GM23248 (cell line): Measurements from ENCODE around the gene GZMH. TPM values are rescaled to one million over a fixed set of nuclear protein-coding genes. Genes with fewer than 3 reads are reported as not detected.
A peak's percentile ranks its signal among the peaks of the same experiment; 100 is the strongest.
"Not testable (repeated sequence)": the region's sequence is repeated elsewhere in the genome, so short reads cannot be mapped to it uniquely, and the experiment has no call there.

Source experiments
- DNase-seq: peaks from one replicate; pipeline ENCODE4 v3.0.0-alpha.2; 2015
- H2AFZ ChIP-seq: fragments of 200-600 bp; sonication (generic); 2 replicates; pipeline ENCODE4 v1.6.1; 2016; ENCODE audit warnings: antibody characterized with exemption
- H3F3A ChIP-seq: fragments of 200-600 bp; sonication (generic); 2 replicates; pipeline ENCODE4 v1.6.1; 2016; ENCODE audit warnings: mild to moderate bottlenecking, antibody characterized with exemption, mixed run types; ENCODE audit not compliant: insufficient read depth
- H3K27ac ChIP-seq: fragments of 200-600 bp; sonication (generic); 2 replicates; pipeline ENCODE4 v1.5.1; 2016; ENCODE audit warnings: mild to moderate bottlenecking
- H3K27me3 ChIP-seq: fragments of 200-600 bp; sonication (generic); replicated peaks from 2 replicates; pipeline ENCODE4 v1.6.1; 2016; ENCODE audit warnings: mild to moderate bottlenecking; ENCODE audit not compliant: insufficient read depth
- H3K36me3 ChIP-seq: fragments of 200-600 bp; sonication (generic); 2 replicates; pipeline ENCODE4 v1.6.1; 2016; ENCODE audit warnings: low read depth, mild to moderate bottlenecking
- H3K4me1 ChIP-seq: fragments of 200-600 bp; sonication (generic); 2 replicates; pipeline ENCODE4 v1.6.1; 2016; ENCODE audit warnings: mild to moderate bottlenecking; ENCODE audit not compliant: insufficient read depth
- H3K4me2 ChIP-seq: fragments of 200-600 bp; sonication (generic); one replicate; pipeline ENCODE4 v1.6.1; 2016; ENCODE audit warnings: mild to moderate bottlenecking; ENCODE audit not compliant: unreplicated experiment
- H3K4me3 ChIP-seq: fragments of 200-600 bp; sonication (generic); 2 replicates; pipeline ENCODE4 v1.5.1; 2016; ENCODE audit warnings: mild to moderate bottlenecking
- H3K79me2 ChIP-seq: fragments of 200-600 bp; sonication (generic); 2 replicates; pipeline ENCODE4 v1.6.1; 2016; ENCODE audit warnings: mild to moderate bottlenecking; ENCODE audit not compliant: insufficient read depth
- H3K9ac ChIP-seq: fragments of 200-600 bp; sonication (generic); 2 replicates; pipeline ENCODE4 v1.6.1; 2016; ENCODE audit warnings: mild to moderate bottlenecking
- H3K9me2 ChIP-seq: fragments of 200-600 bp; sonication (generic); 2 replicates; pipeline ENCODE4 v1.6.1; 2016; ENCODE audit warnings: mixed run types, mild to moderate bottlenecking, moderate library complexity; ENCODE audit not compliant: insufficient read depth
- H3K9me3 ChIP-seq: fragments of 200-600 bp; sonication (generic); one replicate; pipeline ENCODE4 v1.6.1; 2017; ENCODE audit warnings: low read depth
- H4K20me1 ChIP-seq: fragments of 200-600 bp; sonication (generic); 2 replicates; pipeline ENCODE4 v1.6.0; 2016; ENCODE audit not compliant: insufficient read depth
- EZH2 ChIP-seq: fragments of 200-600 bp; sonication (generic); IDR thresholded peaks from 2 replicates; pipeline ENCODE4 v1.6.1; 2018; ENCODE audit warnings: antibody characterized with exemption, mild to moderate bottlenecking; ENCODE audit not compliant: insufficient read depth, poor library complexity, severe bottlenecking
- EZH2phosphoT487 ChIP-seq: fragments of 200-600 bp; sonication (generic); IDR thresholded peaks from 2 replicates; pipeline ENCODE4 v1.6.1; 2018; ENCODE audit warnings: antibody characterized with exemption, moderate library complexity, mild to moderate bottlenecking, low read depth; ENCODE audit not compliant: insufficient read depth
- WGBS, 2 experiments: methylation state at CpG; one replicate each; pipeline ENCODE4 v1.1.6; 2015 to 2017; ENCODE audit warnings: low lambda C conversion rate in 2 of 2, low coverage in 1 of 2; ENCODE audit errors: missing lambda C conversion rate in 2 of 2; 5-methylcytosine and 5-hydroxymethylcytosine counted together
- in situ Hi-C: fragments of 300-500 bp; cut with MboI; formaldehyde crosslinking; loops from 2 replicates; pipeline ENCODE4 v1.15.0; 2020
- polyA plus RNA-seq: library from polyadenylated mRNA; unstranded; fragments of >200 nt; fragmentation: Nextera tagmentation; extraction: Ambion mirVana; gene quantifications from 2 replicates; pipeline ENCODE4 v1.2.1, GENCODE V29; 2016
- total RNA-seq: library from RNA; depleted of rRNA; stranded (reverse); fragments of >200 nt; shearing (Covaris generic); gene quantifications from 2 replicates; pipeline ENCODE4 v1.2.3, GENCODE V29; 2014

Gene GZMH
- total and polyA plus RNA-seq, 2 experiments from 2014 or later, result not detected

DNA sequence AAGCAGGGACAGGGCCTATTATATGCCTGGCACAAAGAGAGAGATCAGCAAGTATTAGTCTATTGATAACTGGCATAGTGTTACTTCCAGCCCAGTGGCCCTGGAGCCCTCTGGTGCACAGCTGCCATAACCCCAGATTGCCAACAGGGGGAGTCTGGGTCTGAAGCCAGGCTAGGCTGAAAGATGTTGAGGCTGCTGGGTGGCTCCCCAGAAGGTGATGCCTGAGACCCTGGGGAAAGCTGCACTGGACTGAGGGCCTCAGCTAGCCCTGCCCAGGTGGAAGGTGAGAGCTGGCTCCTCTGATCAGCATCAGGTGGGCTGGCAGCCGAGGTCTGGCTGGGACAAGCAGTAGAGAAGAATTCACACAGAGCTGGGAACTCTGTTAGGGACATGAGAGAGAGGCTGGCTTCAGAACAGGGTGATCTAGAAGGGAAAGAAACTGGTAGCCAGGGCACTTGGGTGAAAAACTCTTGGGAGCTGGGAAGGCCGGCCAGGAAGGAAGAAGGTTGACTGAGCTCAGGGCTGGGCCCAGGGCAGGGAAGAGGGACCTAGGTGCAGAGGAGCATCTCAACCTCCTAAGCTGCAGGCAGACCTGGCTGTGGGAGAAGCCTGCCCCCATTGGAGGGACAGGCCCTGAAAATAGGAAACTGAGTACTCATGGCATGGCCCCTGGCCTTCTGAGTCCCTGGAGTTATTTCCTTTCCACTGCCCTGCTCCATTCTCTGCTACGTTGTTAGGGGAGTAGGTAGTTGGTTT is 3.9 kb downstream of the GZMH start:
- no peaks in the 10 kb centered on the region for H3K27me3 ChIP-seq
- DNase-seq, result peak; percentile 40
- no peaks in the 10 kb centered on the region for H3K4me1 ChIP-seq
- in situ Hi-C loops, result no loop called here
- no peaks in the 10 kb centered on the region for H3K79me2 ChIP-seq
- H3K4me3 ChIP-seq, result no peak overlapping the region
- H4K20me1 ChIP-seq, result no peaks in the 10 kb centered on the region
- no peaks in the 10 kb centered on the region for H3K9me3 ChIP-seq
- H2AFZ ChIP-seq, result no peak overlapping the region
- no peak overlapping the region for H3K9ac ChIP-seq
- H3F3A ChIP-seq, result no peaks in the 10 kb centered on the region
- no peak overlapping the region for H3K27ac ChIP-seq
- H3K4me2 ChIP-seq, result no peak overlapping the region
- TF ChIP-seq EZH2phosphoT487 (no peak), EZH2 (no peak)
- no peaks in the 10 kb centered on the region for H3K9me2 ChIP-seq
- H3K36me3 ChIP-seq, result no peaks in the 10 kb centered on the region
- WGBS, 2 experiments, result 9 to 14% methylated on average over 3 of the region's 3 CpGs

DNA sequence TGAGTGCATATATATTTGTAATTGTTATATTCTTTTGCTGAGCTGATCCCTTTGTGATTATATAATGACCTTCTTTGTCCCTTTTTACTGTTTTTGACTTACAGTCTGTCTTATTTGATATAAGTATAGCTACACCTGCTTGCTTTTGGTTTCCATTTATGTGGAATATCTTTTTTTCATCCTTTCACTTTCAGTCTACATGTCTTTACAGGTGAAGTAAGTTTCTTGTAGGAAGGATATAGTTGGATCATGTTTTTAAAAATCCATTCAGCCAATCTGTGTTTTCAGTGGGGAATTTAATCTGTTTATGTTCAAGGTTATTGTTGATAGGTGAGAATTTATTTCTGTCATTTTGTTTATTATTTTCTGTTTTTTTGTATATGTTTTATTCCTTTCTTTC is 12.1 kb downstream of the GZMH start:
- H3K9ac ChIP-seq, result no peak overlapping the region
- DNase-seq, result no peak
- H2AFZ ChIP-seq, result no peak overlapping the region
- no peaks in the 10 kb centered on the region for H3K27me3 ChIP-seq
- no peak overlapping the region for H3K4me3 ChIP-seq
- in situ Hi-C loops, result no loop called here
- no peaks in the 10 kb centered on the region for H3F3A ChIP-seq
- H3K9me2 ChIP-seq, result no peaks in the 10 kb centered on the region
- no peak overlapping the region for H3K27ac ChIP-seq
- H3K36me3 ChIP-seq, result no peaks in the 10 kb centered on the region
- no peaks in the 10 kb centered on the region for H3K4me1 ChIP-seq
- H3K79me2 ChIP-seq, result no peaks in the 10 kb centered on the region
- no peaks in the 10 kb centered on the region for H4K20me1 ChIP-seq
- no peak overlapping the region for H3K4me2 ChIP-seq
- no peaks in the 10 kb centered on the region for H3K9me3 ChIP-seq
- TF ChIP-seq EZH2, result no peak
- TF ChIP-seq EZH2phosphoT487, result no peak

DNA sequence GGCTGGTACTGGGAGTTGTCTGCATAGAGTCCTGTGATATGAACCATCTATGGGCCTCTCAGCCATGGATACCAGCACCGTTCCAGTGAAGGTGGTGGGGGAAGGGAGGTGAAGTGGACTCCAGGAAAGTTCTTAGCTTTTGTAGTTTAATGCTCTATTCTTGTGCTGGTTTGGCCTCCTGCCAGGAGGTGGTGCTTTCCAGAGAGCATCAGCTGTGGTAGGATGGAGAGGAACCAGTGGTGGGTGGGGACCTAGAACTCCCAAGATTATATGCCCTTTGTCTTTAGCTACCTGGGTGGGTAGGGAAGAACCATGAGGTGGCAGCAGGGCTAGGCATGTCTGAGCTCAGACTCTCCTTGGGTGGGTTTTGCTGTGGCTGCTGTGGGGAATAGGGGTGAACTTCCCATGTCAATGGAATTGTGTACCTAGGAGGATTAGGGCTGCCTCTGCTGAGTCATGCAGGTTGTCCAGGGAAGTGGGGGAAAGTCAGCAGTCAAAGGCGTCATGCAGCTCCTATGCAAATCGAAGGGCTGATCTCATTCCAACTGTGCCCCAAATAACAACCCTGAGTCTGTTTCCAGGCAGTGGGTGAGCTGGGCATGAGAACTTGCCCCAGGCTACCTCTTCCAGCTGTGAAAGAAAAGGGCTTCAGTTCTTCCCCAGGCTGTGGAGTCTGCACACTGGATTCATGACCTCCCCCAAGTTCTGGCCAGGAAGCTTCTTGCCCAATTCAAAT is 14.2 kb downstream of the GZMH start:
- H3F3A ChIP-seq, result no peaks in the 10 kb centered on the region
- no peaks in the 10 kb centered on the region for H3K9me3 ChIP-seq
- H3K79me2 ChIP-seq, result no peaks in the 10 kb centered on the region
- in situ Hi-C loops, result no loop called here
- H3K27ac ChIP-seq, result no peak overlapping the region
- no peaks in the 10 kb centered on the region for H4K20me1 ChIP-seq
- 36 to 47% methylated on average over 3 of the region's 3 CpGs for WGBS, 2 experiments
- H3K4me3 ChIP-seq, result no peak overlapping the region
- H3K27me3 ChIP-seq, result no peaks in the 10 kb centered on the region
- TF ChIP-seq EZH2phosphoT487 (no peak), EZH2 (no peak)
- no peak for DNase-seq
- H3K9me2 ChIP-seq, result no peaks in the 10 kb centered on the region
- H3K4me1 ChIP-seq, result no peaks in the 10 kb centered on the region
- no peak overlapping the region for H2AFZ ChIP-seq
- H3K36me3 ChIP-seq, result no peaks in the 10 kb centered on the region
- H3K9ac ChIP-seq, result no peak overlapping the region
- H3K4me2 ChIP-seq, result no peak overlapping the region

DNA sequence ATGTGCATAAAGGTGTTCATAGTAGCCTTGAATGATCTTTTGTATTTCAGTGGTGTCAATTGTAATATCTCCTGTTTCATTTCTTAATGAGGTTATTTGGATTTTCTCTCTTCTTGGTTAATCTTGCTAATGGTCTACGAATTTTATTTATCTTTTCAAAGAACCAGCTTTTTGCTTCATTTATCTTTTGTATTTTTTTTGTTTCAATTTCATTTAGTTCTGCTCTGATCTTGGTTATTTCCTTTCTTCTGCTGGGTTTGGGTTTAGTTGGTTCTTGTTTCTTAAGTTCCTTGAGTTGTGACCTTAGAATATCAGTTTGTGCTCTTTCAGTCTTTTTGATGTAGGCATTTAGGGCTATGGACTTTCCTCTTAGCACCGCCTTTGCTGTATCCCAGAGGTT is 18.5 kb downstream of the GZMH start:
- H3K36me3 ChIP-seq, in situ Hi-C loops, H3K9ac ChIP-seq, H3K9me2 ChIP-seq, H3K27ac ChIP-seq, DNase-seq, H3K4me2 ChIP-seq, H3K4me3 ChIP-seq, H3K79me2 ChIP-seq, H3K27me3 ChIP-seq, H3K9me3 ChIP-seq, H4K20me1 ChIP-seq, H3F3A ChIP-seq, H2AFZ ChIP-seq, H3K4me1 ChIP-seq: not testable (repeated sequence)
- 10 to 13% methylated on average over 2 of the region's 2 CpGs for WGBS, 2 experiments

DNA sequence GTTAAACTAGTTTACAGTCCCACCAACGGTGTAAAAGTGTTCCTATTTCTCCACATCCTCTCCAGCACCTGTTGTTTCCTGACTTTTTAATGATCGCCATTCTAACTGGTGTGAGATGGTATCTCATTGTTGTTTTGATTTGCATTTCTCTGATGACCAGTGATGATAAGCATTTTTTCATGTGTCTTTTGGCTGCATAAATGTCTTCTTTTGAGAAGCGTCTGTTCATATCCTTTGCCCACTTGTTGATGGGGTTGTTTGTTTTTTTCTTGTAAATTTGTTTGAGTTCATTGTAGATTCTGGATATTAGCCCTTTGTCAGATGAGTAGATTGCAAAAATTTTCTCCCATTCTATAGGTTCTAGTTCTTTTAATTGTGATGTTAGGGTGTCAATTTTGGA is 25.1 kb downstream of the GZMH start:
- H3K79me2 ChIP-seq, H3K36me3 ChIP-seq, in situ Hi-C loops, H3K27ac ChIP-seq, DNase-seq, H2AFZ ChIP-seq, H3F3A ChIP-seq, H3K9ac ChIP-seq, H3K9me3 ChIP-seq, H3K27me3 ChIP-seq, H3K4me1 ChIP-seq, H4K20me1 ChIP-seq, H3K4me2 ChIP-seq, H3K4me3 ChIP-seq, H3K9me2 ChIP-seq: not testable (repeated sequence)
- 40 to 43% methylated on average over 3 of the region's 3 CpGs for WGBS, 2 experiments
